NCI-H510A (cell line): Measurements from ENCODE around the gene CYP46A1.
"Not testable (repeated sequence)": the region's sequence is repeated elsewhere in the genome, so short reads cannot be mapped to it uniquely, and the experiment has no call there.

Source experiments
- DNase-seq: peaks from one replicate; lab custom pipeline; 2025; lab: John Stamatoyannopoulos, UW

The CYP46A1 gene

DNA sequence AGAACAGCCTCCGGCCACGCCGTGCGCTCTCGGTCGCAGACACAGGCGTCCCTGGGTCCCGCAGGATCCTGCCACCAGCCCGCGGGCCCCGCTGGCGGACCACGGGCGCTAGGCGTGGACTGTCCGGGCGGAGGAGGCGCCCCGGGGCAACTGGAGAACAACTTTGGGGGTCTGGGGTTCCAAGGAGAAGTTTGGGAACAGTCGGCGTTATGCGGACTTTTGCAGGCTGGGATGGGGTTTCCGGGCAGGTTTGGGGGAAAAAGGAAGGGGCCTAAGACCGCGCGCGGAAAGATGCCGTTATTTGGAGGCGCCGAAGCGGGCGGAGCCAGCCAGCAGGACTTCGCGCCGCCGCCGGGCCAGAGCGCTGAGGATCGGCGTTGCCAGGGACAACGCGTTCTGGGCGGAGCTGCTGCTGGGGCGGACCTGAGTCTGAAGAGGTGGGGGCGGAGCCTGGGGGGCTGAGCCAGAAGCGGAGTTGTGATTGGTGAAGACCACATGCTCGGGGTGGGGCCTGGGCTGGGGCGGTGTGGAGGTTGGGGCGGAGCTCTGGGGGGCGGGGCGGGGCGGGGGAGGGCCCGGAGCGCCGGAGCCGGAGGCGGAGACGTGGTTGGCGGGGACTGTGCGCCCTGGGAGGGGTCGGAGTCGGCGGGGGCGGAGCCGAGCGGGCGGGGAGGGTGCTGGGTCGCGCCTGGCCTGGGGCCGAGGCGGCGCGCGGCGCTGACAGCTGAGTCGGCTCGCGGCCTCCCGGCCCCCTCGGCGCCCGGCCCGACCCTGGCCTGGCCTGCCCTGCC is at the start of gene CYP46A1:
TSS of gene CYP46A1 (plus strand) at position 680 of the 791 bp plus-strand sequence. CDS start 120 bp downstream, outside the sequence.
- peak; percentile 97 for DNase-seq

DNA sequence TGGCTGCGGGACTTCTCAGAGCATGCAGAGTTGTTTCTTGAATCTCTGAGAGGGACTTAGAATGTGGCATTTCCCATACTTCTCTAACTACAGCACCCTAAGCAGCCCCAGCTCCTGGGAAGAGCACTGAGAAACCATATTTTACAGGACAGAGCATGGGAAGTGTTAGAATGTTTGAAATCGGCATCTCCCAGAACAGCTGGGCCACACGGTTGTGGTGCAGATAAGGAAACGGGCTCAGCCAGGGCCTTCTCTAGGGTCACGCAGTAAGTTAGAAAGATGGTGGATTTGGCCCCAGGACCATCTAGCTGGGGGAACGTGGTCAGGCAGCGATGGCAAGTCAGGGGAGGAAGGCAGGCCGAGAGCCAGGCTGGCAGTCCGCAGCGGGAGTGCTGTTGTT is 49.7 kb upstream of the CYP46A1 start:
- no peak for DNase-seq

DNA sequence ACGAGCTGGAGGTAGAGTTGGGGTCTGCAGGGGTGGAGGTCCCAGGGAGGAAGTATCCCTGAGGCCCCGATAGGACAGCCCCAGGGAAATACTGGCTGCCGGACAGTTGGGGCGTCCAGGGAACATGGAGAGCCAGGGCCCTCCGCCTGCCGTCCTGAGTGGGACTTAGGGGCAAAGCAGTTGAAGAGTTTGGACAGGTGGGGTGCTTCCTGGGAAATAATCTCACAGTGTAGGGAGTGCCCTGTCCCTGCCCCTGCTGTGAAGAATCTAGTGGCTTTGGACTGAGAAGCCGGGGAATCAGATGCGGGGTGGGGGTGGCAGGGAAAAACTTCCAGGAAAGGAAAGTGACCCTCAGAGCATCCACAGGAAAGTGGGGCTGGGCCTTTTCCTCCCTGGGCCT is 49.0 kb upstream of the CYP46A1 start:
- no peak for DNase-seq

GRCh38 chr14:99636487-99636886 is 47.6 kb upstream of the CYP46A1 start:
- DNase-seq = no peak

GRCh38 chr14:99637624-99638023 is 46.5 kb upstream of the CYP46A1 start:
- no peak for DNase-seq

- DNase-seq = not testable (repeated sequence)
Measured at GRCh38 chr14:99642771-99643170, 41.3 kb upstream of the CYP46A1 start.

DNA sequence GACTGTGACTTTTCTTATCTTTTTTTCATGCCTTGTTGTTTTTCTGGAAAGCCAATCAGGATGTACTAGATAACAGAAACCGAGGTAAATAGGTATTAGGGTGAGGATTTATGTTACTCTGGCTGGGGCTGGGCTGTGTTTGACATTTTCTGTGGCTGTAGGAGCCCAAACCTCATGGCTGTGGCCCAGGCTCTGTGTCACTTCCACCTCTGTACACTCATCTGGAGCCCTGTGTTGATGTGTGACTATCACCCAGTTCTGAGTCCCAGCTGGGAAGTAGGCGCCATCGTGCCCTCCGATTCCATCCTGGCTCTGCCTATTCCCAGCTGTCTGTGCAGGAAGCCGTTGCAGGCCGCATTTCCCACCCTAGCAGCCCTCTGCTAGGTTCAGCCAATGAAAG is 40.8 kb upstream of the CYP46A1 start:
- no peak for DNase-seq

DNA sequence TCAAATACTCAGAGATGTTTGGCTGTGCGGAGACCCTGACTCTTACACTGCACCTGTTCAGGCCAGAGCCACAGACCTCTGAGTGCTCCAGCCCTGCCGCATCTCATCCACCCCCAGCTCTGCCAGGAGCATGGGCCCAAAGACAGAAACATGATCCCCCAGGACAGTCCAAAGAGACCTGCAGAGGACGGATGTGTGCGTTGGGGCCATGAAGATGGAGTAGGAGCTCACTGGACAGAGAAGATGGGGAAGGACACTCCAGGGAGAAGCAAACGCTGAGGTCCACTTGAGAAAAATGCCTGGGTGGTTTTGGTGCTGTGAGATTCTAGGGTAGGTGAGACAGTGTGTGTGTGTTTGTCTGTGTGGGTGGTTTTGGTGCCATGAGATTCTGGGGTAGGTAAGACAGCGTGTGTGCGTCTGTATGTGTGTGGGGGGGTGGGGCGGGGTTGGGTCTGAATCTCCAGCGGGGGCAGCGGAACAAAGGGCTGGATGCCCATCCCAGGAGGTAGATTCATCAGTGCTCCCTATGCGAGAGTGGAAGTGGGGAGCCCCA is 40.0 kb upstream of the CYP46A1 start:
- DNase-seq = no peak

GRCh38 chr14:99644723-99645544 is 39.2 kb upstream of the CYP46A1 start, which contains the start of gene HHIPL1:
Gene HHIPL1, plus strand, starts transcription at chr14:99645129. Its CDS starts 79 bp downstream, at chr14:99645208.
- no peak for DNase-seq

DNA sequence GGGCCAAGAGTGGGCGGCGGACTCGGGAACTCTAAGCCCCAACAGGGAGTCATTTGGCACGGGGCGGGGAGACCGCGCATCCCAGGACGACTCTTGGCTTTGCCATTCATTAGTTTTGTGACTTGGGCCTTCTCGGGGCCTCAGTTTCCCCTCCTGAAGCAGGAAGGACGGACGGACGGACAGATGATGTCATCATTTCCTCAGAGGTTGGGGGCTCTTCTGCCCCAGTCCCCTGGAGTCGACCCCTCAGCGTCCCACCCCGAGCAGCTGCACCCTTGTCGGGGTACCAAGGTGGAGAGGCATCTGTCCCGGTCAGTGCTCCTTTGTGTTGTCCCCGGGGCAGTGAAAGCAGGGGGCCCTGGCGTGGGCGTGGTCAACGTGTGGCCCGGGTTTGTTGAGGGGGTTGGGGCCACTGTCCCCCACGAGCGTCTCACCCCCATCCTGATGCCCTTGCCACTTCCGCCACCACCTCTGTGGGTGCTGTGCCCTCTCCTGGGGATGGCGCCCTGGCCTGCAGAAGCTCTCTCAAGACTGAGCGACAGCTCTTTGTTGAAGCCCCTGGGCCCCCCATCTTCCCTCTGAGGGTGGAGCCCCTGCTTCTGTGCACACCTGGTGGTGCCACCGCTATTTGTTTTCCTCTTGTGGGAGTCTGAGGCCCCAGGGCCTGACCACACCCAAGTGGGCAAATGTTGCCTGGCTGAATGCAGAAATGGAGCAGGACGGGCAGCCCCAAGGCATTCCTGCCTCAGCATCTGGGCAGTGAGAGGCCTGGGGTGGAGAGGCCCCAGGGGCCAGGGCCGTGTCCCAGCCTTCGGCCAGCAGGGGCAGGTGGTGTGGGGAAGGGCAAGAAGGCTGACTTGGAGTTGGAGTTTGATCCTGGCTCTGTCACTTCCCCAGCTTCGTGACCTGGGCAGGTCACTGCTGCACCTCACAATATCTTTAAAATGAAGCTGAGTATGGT is 38.3 kb upstream of the CYP46A1 start:
- DNase-seq = no peak

GRCh38 chr14:99647411-99647810 is 36.7 kb upstream of the CYP46A1 start:
- DNase-seq = no peak

DNA sequence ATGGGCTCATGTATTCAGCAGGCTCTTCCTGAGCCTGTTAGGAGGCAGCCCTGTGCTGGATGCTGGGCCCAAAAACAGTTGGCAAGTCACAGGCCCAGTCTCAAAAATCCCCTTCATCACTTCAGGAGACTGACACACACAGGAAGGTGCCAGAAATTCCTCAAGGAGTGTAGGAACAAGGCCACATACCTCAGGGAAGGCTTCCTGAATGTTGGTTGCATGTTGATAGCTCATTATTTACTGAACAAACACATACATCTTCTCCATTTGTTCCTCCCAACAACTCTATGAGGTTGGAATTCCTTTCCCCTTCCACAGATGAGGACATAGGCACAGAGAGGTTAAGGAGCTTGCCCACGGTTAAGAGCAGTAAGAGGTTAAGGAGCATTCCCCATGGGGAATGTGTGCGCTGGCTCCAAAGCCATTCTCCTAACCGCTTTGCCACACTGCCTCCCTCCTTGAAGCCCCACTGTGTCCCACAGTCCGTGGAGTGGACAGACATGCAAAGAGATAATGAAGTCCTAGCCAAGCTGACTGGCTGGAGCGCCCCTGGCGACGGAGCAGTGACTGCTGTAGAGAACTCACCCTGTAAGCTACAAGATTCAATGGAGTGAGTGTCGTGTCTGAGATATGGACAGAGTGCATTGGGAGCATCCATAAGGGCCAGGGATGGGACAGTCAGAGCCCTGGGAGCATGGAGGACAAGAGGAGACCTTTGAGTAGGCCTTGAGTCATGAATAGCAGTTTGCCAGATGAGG is 35.9 kb upstream of the CYP46A1 start:
- DNase-seq = no peak

DNA sequence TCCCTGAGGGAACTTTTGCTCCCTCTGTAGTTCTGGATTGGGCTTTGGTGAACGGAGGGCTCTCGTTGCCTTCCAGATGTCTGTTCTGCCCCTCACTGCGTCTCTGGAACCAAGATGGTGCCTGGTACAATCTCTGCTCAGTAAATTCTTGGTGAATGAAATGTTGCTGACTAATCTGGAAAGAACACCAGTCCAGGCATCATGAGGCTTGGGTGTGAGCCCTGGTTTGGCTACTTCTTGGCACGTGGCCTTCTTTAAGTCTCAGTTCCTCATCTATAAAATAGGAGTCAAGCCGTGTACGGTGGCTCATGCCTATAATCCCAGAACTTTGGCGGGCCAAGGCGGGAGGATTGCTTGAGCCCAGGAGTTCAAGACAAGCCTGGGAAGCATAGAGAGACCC is 34.9 kb upstream of the CYP46A1 start:
- DNase-seq = no peak

DNA sequence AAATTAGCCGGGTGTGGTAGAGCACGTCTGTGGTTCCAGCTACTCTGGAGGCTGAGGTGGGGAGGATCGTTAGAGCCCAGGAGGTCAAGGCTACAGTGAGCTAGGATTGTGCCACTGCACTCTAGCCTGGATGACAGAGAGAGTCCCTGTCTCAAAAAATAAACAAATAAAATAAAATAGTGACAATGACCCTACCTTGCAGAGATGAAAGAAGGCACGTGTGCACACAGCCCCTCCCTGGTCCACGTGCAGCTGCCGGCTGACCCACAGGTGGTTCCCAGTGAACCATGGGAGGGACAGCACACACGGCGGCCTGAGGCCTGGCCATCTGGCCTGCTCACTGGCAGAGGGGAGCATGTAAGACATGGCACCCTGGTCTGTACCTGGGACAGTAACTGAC is 34.5 kb upstream of the CYP46A1 start:
- no peak for DNase-seq

DNA sequence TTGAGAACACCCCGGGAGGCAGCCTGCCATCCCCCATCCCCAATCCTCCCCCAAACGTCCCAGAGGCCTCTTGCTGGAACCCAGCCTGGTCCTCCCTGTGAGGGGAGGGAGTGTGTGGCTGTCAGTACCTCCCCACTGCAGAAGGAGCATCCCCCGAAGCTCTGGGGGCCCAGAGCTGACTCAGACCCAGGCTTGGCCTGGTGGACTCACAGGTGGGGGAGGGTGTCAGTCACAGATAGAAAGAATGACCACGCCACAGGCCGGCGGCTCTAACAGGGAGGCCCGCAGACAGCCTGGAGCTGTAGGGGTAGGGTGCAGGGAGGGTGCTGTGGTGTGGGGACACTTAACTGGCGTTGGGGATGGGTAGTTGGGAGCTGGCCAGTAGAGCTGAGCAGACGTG is 33.9 kb upstream of the CYP46A1 start:
- no peak for DNase-seq

DNA sequence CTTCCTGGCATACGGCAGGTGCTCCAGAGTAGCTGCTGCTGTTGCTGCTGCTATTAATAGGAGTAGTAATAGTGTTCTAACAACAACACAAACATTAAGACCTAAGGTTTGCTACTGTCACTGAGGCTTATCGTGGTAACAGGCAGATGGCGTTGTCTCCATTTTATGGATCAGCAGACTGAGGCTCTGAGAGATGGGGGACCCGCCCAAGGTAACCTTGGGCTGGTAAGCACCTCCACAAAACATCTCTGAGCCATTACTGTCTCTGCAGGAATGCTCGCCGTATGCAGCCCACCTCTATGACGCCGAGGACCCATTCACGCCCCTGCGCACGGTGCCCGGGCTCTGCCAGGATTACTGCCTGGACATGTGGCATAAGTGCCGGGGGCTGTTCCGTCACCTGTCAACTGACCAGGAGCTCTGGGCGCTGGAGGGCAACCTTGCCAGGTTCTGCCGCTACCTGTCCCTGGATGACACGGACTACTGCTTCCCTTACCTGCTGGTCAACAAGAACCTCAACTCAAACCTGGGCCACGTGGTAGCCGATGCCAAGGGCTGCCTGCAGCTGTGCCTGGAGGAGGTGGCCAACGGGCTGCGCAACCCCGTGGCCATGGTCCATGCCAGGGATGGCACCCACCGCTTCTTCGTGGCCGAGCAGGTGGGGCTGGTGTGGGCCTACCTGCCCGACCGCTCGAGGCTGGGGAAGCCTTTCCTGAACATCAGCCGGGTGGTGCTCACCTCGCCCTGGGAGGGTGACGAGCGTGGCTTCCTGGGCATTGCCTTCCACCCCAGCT is 31.9 kb upstream of the CYP46A1 start:
- no peak for DNase-seq

DNA sequence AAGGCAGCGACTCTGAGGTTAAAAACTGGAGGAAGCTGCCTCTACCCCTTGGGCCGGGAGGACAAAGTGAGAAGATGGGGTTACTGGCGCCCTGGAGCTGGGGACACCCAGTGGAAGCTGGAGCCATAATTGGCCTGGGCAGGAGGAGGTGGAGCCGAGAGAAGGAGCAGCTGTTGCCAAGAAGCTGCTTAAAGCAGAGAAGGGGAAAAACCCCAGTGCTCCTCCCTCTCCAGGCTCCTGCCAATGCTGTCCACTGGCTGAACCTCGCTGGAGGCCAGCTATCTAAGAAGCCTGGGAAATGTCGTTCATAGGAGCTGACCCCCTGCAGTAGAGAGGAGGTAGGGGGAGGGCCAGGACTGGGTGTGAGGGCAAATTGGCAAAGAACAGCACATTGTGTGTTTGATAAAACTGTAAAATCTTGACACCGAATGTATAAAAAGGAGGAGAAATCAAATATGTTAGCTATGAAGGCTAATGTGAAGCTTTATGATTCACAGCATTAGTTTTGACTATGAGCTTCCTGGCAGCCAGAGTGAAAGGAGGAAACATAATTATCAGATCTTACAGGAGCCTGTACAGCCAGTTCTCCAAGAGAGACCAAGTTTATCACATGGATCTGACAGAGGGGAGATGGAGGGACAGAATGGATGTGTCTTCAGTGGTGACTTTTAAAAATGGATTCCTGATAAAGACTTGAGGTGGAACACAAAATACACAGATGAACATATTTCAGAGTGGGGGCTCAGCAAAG is 29.7 kb upstream of the CYP46A1 start:
- no peak for DNase-seq

GRCh38 chr14:99655521-99655920 is 28.6 kb upstream of the CYP46A1 start:
- no peak for DNase-seq

DNA sequence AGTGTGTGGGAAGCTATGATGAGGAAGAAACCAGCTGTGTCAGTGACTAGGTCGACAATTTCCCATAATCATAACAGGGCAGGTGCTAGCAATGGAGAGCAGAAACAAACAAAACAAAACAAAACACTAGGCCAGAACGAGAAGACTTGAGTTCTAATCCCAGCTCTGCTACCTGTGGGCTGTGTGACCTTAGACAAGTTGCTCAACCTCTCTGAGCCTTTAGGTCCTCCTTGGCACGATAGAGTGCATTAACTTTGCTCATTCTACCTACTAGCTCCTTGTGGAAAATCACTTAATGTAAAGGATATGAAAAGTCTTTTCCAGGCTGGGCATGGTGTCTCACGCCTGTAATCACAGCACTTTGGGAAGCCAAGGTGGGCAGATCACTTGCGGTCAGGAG is 27.9 kb upstream of the CYP46A1 start:
- no peak for DNase-seq
